BE2C (cell line): ENCODE results near the gene BIRC5.
"Not testable (repeated sequence)": the region's sequence is repeated elsewhere in the genome, so short reads cannot be mapped to it uniquely, and the experiment has no call there.

Source experiments
- DNase-seq: peaks from one replicate; pipeline ENCODE4 v3.0.0-alpha.2; 2020
- H3K27me3 ChIP-seq: fragments of 250-450 bp; sonication (Bioruptor Pico); 2 replicates; pipeline ENCODE4 v1.5.1; 2020; ENCODE audit warnings: mild to moderate bottlenecking
- H3K36me3 ChIP-seq: fragments of 250-450 bp; sonication (Bioruptor Pico); 2 replicates; pipeline ENCODE4 v1.5.1; 2020; ENCODE audit warnings: mild to moderate bottlenecking
- H3K4me1 ChIP-seq: fragments of 250-450 bp; sonication (Bioruptor Pico); 2 replicates; pipeline ENCODE4 v1.5.1; 2020
- H3K4me3 ChIP-seq: 2 replicates; pipeline ENCODE4 v1.5.1; 2011; ENCODE audit warnings: low read depth, low read length
- H3K9me3 ChIP-seq: fragments of 250-450 bp; sonication (Bioruptor Pico); 2 replicates; pipeline ENCODE4 v1.5.1; 2020
- TF ChIP-seq, protein P1 (sequence below): IDR thresholded peaks from 2 replicates; pipeline ENCODE4 v1.5.1; 2012; ENCODE audit warnings: mild to moderate bottlenecking, low read depth, low read length

Gene BIRC5

DNA sequence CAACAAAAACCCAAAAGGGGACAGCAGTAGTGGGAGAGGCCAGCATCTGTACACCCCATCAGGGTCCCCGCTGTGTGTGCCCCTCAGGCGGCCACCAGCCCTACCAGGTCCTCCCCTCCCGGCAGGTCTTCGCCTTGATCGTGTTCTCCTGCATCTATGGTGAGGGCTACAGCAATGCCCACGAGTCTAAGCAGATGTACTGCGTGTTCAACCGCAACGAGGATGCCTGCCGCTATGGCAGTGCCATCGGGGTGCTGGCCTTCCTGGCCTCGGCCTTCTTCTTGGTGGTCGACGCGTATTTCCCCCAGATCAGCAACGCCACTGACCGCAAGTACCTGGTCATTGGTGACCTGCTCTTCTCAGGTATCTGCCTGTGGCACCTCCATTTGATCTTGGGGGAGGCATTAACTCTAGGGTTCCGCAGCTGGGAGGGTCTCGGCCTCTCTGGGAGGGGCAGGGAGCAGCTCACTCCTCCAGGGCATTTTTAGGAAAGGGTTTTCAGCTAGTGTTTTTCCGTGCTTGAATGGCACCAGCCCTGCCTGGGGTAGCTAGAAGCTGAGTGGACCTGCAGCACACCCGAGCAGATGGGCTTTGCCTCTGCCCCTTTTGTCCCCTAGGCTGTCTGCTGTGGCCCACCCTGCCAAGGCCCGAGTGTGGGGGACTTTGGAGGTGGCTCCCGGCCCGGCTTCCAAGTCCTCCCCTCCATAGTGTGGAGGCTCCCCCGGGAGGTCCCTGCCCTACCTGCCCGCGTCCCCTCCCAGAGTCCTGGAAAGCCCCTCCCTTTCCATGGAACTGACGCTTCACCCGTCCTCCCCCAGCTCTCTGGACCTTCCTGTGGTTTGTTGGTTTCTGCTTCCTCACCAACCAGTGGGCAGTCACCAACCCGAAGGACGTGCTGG lies 43.1 kb upstream of the BIRC5 start:
- Histone ChIP-seq H3K9me3 (no peaks in the 10 kb centered on the region), H3K4me1 (no peaks in the 10 kb centered on the region; the same call in 1 of the 2 replicates), H3K4me3 (no peak overlapping the region), H3K36me3 (peaks cover 13% of the 10 kb centered on the region), H3K27me3 (no peaks in the 10 kb centered on the region)
- no peak for DNase-seq
- TF ChIP-seq, protein P1, sequence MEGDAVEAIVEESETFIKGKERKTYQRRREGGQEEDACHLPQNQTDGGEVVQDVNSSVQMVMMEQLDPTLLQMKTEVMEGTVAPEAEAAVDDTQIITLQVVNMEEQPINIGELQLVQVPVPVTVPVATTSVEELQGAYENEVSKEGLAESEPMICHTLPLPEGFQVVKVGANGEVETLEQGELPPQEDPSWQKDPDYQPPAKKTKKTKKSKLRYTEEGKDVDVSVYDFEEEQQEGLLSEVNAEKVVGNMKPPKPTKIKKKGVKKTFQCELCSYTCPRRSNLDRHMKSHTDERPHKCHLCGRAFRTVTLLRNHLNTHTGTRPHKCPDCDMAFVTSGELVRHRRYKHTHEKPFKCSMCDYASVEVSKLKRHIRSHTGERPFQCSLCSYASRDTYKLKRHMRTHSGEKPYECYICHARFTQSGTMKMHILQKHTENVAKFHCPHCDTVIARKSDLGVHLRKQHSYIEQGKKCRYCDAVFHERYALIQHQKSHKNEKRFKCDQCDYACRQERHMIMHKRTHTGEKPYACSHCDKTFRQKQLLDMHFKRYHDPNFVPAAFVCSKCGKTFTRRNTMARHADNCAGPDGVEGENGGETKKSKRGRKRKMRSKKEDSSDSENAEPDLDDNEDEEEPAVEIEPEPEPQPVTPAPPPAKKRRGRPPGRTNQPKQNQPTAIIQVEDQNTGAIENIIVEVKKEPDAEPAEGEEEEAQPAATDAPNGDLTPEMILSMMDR, result no peak

DNA sequence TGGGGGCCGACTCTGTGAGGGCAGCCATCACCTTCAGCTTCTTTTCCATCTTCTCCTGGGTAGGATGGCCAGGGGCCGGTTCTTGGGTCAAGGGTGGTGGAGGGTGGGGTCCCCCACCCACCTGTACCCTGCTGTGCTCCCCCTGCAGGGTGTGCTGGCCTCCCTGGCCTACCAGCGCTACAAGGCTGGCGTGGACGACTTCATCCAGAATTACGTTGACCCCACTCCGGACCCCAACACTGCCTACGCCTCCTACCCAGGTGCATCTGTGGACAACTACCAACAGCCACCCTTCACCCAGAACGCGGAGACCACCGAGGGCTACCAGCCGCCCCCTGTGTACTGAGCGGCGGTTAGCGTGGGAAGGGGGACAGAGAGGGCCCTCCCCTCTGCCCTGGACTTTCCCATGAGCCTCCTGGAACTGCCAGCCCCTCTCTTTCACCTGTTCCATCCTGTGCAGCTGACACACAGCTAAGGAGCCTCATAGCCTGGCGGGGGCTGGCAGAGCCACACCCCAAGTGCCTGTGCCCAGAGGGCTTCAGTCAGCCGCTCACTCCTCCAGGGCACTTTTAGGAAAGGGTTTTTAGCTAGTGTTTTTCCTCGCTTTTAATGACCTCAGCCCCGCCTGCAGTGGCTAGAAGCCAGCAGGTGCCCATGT lies 42.3 kb upstream of the BIRC5 start:
- H3K4me1 ChIP-seq, H3K4me3 ChIP-seq, H3K9me3 ChIP-seq, H3K27me3 ChIP-seq, DNase-seq: not testable (repeated sequence)
- H3K36me3 ChIP-seq, result peaks cover 13% of the 10 kb centered on the region

DNA sequence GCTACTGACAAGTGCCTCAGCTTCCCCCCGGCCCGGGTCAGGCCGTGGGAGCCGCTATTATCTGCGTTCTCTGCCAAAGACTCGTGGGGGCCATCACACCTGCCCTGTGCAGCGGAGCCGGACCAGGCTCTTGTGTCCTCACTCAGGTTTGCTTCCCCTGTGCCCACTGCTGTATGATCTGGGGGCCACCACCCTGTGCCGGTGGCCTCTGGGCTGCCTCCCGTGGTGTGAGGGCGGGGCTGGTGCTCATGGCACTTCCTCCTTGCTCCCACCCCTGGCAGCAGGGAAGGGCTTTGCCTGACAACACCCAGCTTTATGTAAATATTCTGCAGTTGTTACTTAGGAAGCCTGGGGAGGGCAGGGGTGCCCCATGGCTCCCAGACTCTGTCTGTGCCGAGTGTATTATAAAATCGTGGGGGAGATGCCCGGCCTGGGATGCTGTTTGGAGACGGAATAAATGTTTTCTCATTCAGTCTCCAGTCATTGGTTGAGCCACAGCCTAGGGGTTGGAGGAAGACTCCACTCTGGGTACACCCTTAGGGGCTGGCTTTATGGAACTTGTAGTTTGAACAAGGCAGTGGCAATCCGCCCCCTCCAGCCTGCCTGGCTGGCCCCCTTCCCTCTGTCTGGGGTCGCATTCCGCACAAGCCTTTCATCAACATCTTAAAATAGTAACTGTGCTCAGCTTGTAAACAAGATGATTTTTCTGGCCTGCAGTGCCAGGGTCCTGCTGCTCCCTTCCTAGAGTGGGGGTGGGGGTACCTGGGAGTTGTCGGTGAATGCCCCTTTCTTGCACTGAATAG lies 41.6 kb upstream of the BIRC5 start:
- H3K4me1 ChIP-seq, result peaks cover 7% of the 10 kb centered on the region

DNA sequence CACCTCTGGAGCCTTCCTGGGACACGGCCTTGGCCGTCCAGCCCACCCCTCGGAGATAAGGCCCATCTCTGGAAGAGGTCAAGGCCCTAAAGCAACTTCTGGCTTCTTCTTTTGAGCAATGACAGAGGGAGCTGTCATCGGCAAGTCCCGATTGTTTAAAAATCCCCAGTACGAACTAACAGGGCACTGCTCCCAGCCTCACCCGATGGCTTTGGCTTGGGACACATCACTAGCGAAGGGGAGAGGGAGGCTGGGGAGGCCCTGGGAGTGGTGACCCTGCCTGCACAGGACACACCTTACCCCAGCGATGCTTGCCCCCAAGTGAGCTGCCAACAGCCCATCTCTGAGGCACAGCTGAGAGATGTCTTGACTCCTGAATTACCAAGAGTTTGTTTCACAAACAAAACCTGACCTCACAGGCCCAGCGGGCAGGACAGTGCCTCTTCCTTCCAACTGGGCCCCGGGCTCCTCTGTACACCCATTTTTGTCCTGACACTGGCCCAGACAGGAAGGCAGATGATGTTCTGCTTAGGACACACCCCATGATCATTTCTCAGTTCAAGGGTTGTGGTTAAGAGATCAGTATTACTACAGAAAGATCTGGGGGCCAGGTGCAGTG lies 40.8 kb upstream of the BIRC5 start:
- Histone ChIP-seq H3K4me3 (no peak overlapping the region), H3K9me3 (no peaks in the 10 kb centered on the region), H3K27me3 (no peaks in the 10 kb centered on the region), H3K4me1 (peaks cover 7% of the 10 kb centered on the region), H3K36me3 (peaks cover 15% of the 10 kb centered on the region)
- TF ChIP-seq, protein P1, result no peak
- no peak for DNase-seq

More for the DNA sequence above, 41.6 kb upstream of the BIRC5 start:
- TF ChIP-seq, protein P1, result no peak
- no peak for DNase-seq
- H3K27me3 ChIP-seq, result no peaks in the 10 kb centered on the region
- no peaks in the 10 kb centered on the region for H3K9me3 ChIP-seq
- H3K36me3 ChIP-seq, result peaks cover 13% of the 10 kb centered on the region
- no peak overlapping the region for H3K4me3 ChIP-seq

DNA sequence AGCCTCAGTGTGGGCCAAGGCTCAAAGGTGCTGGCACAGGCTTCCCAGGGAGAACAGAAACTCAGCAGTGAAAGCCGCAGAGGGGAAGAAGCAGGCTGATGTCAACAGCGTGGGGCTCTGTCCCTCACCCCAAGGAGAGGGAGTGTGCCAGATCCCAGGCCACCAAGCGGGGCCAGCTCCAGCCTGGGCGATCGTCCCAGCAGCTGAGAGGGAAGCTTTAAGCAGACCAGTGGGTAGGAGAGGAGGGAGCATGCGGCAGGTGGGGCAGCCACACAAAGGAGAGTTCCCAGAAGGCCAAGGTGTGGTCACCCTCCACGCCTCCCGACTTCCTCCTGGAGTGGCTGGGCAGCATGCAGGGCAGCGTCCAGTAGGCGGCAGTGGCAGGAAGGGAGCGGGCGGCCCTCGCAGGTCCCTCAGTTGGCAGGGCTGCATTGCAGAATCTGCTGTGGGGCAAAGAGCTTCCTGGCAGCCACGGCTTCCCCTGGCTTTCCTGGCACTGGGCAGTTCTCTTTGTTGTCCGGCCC lies 39.6 kb upstream of the BIRC5 start:
- Histone ChIP-seq H3K27me3 (no peaks in the 10 kb centered on the region), H3K36me3 (peaks cover 25% of the 10 kb centered on the region), H3K9me3 (no peaks in the 10 kb centered on the region), H3K4me3 (no peak overlapping the region), H3K4me1 (peaks cover 7% of the 10 kb centered on the region)
- no peak for DNase-seq
- TF ChIP-seq, protein P1, result no peak
